HG03571 (cell line): ENCODE results near the gene CARD9.
"Not testable (repeated sequence)": the region's sequence is repeated elsewhere in the genome, so short reads cannot be mapped to it uniquely, and the experiment has no call there.

Experiments
- ATAC-seq: cut with Tn5 transposase; IDR thresholded peaks from one replicate; pipeline ENCODE4 v1.9.1; 2021; ENCODE audit not compliant: unreplicated experiment

CARD9 gene

GRCh38 chr9:136364942-136365774, 8.3 kb downstream of the CARD9 start:
- no peak for ATAC-seq

- ATAC-seq = no peak
Observed at GRCh38 chr9:136363949-136364748, 9.3 kb downstream of the CARD9 start.

- peak; percentile 58 for ATAC-seq
Observed at GRCh38 chr9:136363106-136363948, 10.1 kb downstream of the CARD9 start, which contains the start of gene DNLZ. DNLZ (minus strand) TSS chr9:136363744; CDS start chr9:136363714, 30 bp downstream.

DNA sequence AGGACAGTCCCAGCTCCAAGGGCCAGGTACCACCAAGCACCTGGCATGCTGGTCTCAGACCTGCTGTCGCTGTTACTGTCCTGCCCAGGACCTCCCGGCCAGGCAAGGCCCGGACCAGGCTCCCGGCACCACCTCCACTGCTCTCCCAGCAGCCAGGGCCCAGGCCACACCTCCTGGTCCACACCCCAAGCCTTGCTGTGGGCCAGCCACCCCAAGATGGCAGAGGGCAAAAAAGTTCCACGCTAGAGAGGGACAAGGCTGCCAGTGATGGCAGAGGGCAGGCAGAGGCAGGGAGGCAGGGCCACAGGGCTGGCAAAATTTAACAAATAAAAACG, 11.1 kb downstream of the CARD9 start:
- ATAC-seq = no peak

- no peak for ATAC-seq
Observed at GRCh38 chr9:136361754-136362449, 11.6 kb downstream of the CARD9 start.

GRCh38 chr9:136361047-136361753, 12.3 kb downstream of the CARD9 start:
- ATAC-seq = no peak

- no peak for ATAC-seq
Observed at GRCh38 chr9:136359774-136360718, 13.4 kb downstream of the CARD9 start.

DNA sequence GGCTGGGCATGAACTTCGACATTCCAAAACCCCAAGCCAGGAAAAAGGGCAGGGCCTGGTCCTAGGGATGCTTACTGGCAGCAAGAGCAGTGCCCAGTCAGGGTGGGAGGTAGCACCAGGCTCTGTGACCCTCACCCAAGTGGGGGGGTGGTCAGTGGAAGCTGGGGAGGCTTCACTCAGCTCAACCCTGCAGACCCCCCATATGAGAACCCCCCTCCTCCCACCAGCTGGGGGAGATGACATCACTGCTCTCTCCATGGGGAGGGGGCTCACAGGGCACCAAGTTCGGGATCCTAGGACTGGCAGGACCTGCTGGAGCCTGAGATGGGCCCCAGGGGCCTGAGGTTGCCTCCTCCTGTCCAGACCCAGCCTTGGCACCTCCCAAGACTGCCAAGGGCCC, 14.6 kb downstream of the CARD9 start:
- no peak for ATAC-seq

- ATAC-seq = no peak
Observed at GRCh38 chr9:136358016-136358415, 15.5 kb downstream of the CARD9 start.

DNA sequence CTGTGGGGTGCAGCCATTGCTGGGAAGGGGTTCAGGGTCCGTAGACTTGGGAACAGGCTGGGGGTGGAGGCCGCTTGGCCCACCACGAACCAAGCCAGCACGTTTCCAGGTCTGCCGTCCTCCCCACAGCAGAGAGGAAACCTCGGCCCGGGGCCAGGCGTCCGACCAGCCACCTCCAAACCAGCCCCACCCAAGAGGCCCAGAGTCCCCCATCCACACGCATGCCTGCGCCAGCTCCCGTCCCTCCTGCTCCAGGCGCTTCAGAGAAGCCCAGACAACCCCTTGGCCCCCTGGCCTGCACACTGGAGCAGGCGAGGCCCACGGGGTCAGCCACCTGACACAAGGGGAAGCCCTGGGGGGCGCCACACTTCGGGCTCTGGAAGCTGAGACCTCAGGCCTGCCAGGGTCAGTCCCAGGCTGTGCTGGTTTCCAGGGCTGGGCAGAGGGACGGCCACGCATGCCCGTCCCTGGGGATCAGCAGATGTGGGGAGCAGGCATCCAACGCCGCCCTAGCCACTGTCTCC, 16.2 kb downstream of the CARD9 start:
- no peak for ATAC-seq

- ATAC-seq = no peak
Observed at GRCh38 chr9:136355616-136356557, 17.6 kb downstream of the CARD9 start.

GRCh38 chr9:136354592-136355085, 18.8 kb downstream of the CARD9 start:
- ATAC-seq = no peak

- no peak for ATAC-seq
Observed at GRCh38 chr9:136353757-136354488, 19.5 kb downstream of the CARD9 start.

DNA sequence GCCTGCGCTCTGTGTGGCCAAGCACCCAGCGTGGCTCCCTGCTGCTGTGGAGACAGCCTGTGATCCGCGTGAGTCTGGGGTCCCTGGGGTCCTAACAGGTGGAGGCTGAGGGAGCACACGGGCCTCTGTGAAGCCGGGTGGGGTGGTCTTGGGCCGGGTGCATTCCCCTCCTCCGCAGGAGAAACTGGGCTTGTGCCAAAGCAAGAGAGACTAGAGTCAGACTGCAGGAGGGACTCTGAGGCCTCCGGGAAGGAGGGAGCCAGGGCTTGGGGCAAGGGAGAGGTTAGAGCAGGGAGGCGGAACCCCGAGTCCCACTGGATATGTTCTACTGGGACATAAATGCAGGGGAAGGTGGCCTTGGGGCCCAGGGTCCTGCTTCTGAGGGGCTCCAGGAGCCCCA, 20.4 kb downstream of the CARD9 start:
- no peak for ATAC-seq

GRCh38 chr9:136352682-136353081, 20.8 kb downstream of the CARD9 start:
- ATAC-seq = no peak

DNA sequence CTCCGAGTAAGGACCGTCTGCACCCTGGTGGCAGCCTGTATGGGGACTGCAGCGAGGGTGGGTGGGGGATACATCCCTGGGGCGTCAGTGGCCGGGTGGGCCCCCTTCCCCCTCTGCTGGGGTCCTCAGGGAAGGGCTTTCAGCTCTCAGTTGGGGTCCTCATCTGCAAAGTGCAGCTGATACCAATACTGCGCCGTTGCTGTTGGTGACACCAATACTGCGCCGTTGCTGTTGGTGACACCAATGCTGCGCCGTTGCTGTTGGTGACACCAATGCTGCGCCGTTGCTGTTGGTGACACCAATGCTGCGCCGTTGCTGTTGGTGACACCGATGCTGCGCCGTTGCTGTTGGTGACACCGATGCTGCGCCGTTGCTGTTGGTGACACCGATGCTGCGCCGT, 21.6 kb downstream of the CARD9 start:
- ATAC-seq = not testable (repeated sequence)
